Astrocyte of the spinal cord (primary cell): ENCODE measurements around the gene ANAPC10.

ENCODE experiments used
- DNase-seq: peaks from one replicate; pipeline ENCODE4 v3.0.0; 2011; ENCODE audit warnings: low read depth, low spot score
- H3K4me3 ChIP-seq: 2 replicates; pipeline ENCODE4 v1.5.1; 2011; ENCODE audit warnings: low read depth, mild to moderate bottlenecking, low read length, moderate library complexity
- CTCF ChIP-seq: IDR thresholded peaks from 2 replicates; pipeline ENCODE4 v1.5.1; 2012; ENCODE audit warnings: low read depth, mild to moderate bottlenecking, low read length, inconsistent platforms
- in situ Hi-C: cut with HindIII; loops from 2 replicates; pipeline ENCODE4 v1.10.0; 2017; ENCODE audit warnings: low sequenced_read_pairs

ANAPC10 gene

GRCh38 chr4:145098675-145099037, 660 bp upstream of the ANAPC10 start:
- in situ Hi-C loops, result no loop called here
- peak; percentile 64 for DNase-seq
- H3K4me3 ChIP-seq, result peak overlapping the region; percentile 76
- TF ChIP-seq CTCF, result no peak

- TF ChIP-seq CTCF, result no peak
- no peak for DNase-seq
- H3K4me3 ChIP-seq, result peak overlapping the region; percentile 76
- in situ Hi-C loops, result no loop called here
These were observed 620 bp downstream of the ANAPC10 start for GRCh38 chr4:145097331-145097820.

GRCh38 chr4:145093638-145094037, 4.4 kb downstream of the ANAPC10 start:
- in situ Hi-C loops, result no loop called here
- TF ChIP-seq CTCF, result no peak
- DNase-seq, result no peak
- no peak overlapping the region for H3K4me3 ChIP-seq

GRCh38 chr4:145090380-145090779, 7.6 kb downstream of the ANAPC10 start:
- no peak for DNase-seq
- no peak for TF ChIP-seq CTCF
- in situ Hi-C loops, result no loop called here

GRCh38 chr4:145083891-145084605, 13.9 kb downstream of the ANAPC10 start:
- peak; percentile 64 for DNase-seq
- no peak overlapping the region for H3K4me3 ChIP-seq
- in situ Hi-C loops, result no loop called here
- TF ChIP-seq CTCF, result no peak

More at GRCh38 chr4:145090380-145090779, 7.6 kb downstream of the ANAPC10 start:
- H3K4me3 ChIP-seq, result no peak overlapping the region

- in situ Hi-C loops, result no loop called here
- no peak for TF ChIP-seq CTCF
- H3K4me3 ChIP-seq, result no peak overlapping the region
These were observed 16.2 kb downstream of the ANAPC10 start for GRCh38 chr4:145081756-145082155.

More at GRCh38 chr4:145081756-145082155, 16.2 kb downstream of the ANAPC10 start:
- DNase-seq, result no peak
